Erythroblast (primary cell): ENCODE data around the gene UBN1.
"Not testable (repeated sequence)": the region's sequence is repeated elsewhere in the genome, so short reads cannot be mapped to it uniquely, and the experiment has no call there.

Experiments
- DNase-seq, 2 experiments: peaks; one replicate each; lab custom pipeline; 2025; lab: John Stamatoyannopoulos, UW
- GATA1 ChIP-seq: IDR thresholded peaks from 2 replicates; pipeline ENCODE4 v1.6.1; 2011; ENCODE audit warnings: low read depth, mild to moderate bottlenecking, control low read depth, low read length, moderate library complexity
- POLR2A ChIP-seq: IDR thresholded peaks from 2 replicates; pipeline ENCODE4 v1.6.1; 2011; ENCODE audit warnings: mild to moderate bottlenecking, low read length

UBN1 gene

GRCh38 chr16:4922721-4923342 lies 75.6 kb downstream of the UBN1 start:
- TF ChIP-seq GATA1: no peak
- TF ChIP-seq POLR2A: no peak
- no peak for DNase-seq

- TF ChIP-seq GATA1 (no peak), POLR2A (no peak)
- DNase-seq: no peak
Observed at GRCh38 chr16:4923853-4924252, 76.6 kb downstream of the UBN1 start.

GRCh38 chr16:4924593-4925292 lies 77.5 kb downstream of the UBN1 start:
- TF ChIP-seq POLR2A: no peak
- no peak for TF ChIP-seq GATA1
- DNase-seq: no peak

GRCh38 chr16:4925293-4925607 lies 78.0 kb downstream of the UBN1 start:
- DNase-seq: no peak
- TF ChIP-seq GATA1 (no peak), POLR2A (no peak)

- no peak for DNase-seq
- TF ChIP-seq GATA1: no peak
- TF ChIP-seq POLR2A: no peak
Observed at GRCh38 chr16:4925791-4926190, 78.5 kb downstream of the UBN1 start.

- TF ChIP-seq GATA1: no peak
- no peak for TF ChIP-seq POLR2A
- no peak for DNase-seq
Observed at GRCh38 chr16:4926928-4927327, 79.6 kb downstream of the UBN1 start.

GRCh38 chr16:4927661-4928060 lies 80.4 kb downstream of the UBN1 start:
- TF ChIP-seq GATA1 (no peak), POLR2A (no peak)
- DNase-seq: no peak

- DNase-seq: no peak
- no peak for TF ChIP-seq GATA1
- no peak for TF ChIP-seq POLR2A
Observed at GRCh38 chr16:4928227-4928626, 80.9 kb downstream of the UBN1 start.

GRCh38 chr16:4929619-4930018 lies 82.3 kb downstream of the UBN1 start:
- DNase-seq: not testable (repeated sequence)

- no peak for DNase-seq
- TF ChIP-seq GATA1: no peak
Observed at GRCh38 chr16:4931381-4931780, 84.1 kb downstream of the UBN1 start.
